Measurements from ENCODE around the gene LELP1.
"Not testable (repeated sequence)": the region's sequence is repeated elsewhere in the genome, so short reads cannot be mapped to it uniquely, and the experiment has no call there.

LELP1 gene

GRCh38 chr1:153203130-153203529, at the start of gene LELP1:
LELP1 (plus strand) TSS chr1:153203430; CDS start chr1:153204708, 1,278 bp downstream.
- no peak for DNase-seq

DNA sequence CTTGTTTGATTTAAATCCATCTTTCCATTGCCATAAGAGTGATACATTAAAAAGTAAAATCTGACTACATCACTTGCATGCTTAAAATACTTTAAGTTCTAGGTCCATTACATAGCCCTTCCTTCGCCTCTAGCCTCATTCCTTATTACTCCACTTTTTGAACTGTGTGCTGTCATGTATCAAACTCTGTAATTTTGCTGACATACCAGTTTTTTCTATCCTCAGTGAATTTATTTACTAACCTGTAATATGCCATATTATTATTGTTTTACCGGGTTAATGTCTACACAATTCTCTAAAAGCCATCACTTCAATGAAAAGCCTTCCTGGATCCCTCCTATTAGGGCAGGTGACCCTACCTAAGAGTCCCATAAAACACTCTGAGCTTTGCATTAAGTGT, 47.7 kb upstream of the LELP1 start:
- DNase-seq: no peak

DNA sequence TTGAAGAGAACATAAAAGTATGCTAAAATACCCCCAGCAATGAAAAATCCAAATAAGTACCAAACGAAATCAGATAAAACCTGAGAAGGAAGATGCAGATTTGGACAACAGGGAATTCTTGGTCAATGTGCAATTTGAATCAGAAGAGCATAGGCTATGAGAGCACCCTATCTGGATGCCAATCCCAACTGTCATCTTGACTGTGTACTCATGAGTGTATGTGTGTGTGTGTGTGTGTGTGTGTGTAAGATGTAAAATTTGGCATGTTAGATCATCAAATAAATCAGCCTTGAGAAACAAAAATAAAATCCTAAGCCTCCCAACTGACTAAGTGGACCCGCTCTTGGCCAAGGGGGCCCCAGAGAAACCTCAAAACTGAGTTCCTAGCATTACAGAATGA, 34.5 kb upstream of the LELP1 start:
- DNase-seq: no peak

DNA sequence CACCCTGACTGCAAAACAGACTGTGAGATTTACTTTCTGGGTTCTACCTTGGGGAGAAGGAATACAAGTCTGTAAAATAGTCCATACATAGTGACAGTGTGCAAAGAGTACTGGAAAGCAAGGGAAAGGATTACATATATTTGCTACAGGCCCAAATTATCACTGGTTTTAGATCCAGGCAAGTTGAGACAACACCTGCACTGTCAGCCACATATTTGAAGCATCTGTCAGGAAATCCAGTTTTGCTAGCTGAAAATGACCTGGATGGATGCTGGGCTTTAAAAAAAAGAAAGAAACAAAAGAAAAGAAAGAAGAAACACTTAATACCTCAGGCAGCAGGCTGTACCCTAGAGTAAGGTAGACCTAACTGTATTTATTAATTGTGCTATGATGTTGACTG, 28.6 kb upstream of the LELP1 start:
- no peak for DNase-seq

DNA sequence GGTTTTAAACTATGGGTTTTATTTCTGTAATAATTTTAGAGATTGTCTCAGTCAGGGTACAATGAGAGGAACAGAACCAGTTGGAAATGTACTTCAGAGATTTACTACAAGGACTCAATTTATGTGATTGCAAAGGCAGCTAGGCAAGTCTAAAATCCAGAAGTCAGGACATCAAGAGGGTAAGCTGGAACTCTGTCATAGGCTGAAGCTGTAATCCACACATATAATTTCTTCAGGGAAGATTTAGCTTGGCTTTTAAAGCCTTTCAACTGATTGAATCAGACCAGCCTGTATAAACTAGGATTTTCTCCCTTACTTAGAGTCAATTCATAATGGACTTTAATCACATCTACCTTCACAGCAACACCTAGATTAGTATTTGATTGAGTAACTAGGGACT, 24.3 kb upstream of the LELP1 start:
- DNase-seq: no peak

GRCh38 chr1:153180556-153180955, 22.7 kb upstream of the LELP1 start:
- no peak for DNase-seq

DNA sequence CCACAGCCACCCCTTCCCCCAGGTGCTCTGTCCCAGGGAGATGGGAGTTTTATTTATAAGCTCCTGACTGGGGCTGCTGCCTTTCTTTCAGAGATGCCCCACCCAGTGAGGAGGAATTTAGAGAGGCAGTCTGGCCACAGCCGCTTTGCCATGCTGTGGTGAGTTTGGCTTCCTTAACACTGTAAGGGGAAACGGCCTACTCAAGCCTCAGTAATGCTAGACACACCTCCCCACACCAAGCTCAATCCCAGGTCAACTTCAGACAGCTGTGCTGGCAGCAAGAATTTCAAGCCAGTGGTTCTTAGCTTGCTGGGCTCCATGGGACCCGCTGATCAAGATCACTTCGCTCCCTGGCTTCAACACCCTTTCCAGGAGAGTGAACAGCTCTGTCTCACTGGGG, 14.9 kb upstream of the LELP1 start:
- DNase-seq: not testable (repeated sequence)

DNA sequence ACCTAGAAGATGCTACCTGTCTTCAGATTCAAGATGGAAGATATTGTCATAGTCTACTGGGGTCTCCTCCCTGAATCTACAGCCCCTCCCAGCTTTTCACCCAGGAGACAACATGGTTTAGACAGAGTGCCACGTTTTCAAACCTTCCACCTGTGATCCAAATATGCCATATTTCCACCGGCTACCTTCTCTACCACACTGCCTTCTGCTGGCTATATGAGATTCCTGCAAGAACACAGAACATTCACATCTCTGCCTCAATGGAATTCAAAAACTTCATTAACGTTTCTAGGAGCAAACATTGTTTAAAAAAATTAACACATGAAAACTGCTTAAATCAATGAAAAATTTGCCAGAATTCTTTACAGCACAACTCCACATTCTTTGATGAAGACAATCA, 12.9 kb upstream of the LELP1 start:
- no peak for DNase-seq

GRCh38 chr1:153192697-153193096, 10.5 kb upstream of the LELP1 start:
- no peak for DNase-seq

GRCh38 chr1:153194331-153195050, 8.7 kb upstream of the LELP1 start:
- no peak for DNase-seq

DNA sequence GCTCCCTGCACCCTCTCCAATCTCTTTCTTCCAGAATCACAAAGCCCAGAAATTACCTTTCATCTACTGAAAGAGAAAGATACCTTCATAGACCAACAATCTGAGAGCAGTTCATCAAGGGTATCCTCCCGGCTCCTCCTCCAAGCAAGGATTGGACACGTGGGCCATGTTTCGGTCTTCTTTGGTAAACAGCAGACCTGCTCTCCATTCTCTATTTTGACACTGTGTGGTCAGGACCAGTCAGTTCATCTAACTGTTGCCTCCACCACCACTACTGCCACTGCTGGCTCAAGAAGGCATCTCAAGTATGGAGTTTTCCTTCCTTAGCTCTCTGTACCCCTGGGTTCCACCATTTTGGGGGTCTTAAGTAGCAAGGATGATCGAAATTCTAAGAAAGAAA, 8.0 kb upstream of the LELP1 start:
- no peak for DNase-seq

DNA sequence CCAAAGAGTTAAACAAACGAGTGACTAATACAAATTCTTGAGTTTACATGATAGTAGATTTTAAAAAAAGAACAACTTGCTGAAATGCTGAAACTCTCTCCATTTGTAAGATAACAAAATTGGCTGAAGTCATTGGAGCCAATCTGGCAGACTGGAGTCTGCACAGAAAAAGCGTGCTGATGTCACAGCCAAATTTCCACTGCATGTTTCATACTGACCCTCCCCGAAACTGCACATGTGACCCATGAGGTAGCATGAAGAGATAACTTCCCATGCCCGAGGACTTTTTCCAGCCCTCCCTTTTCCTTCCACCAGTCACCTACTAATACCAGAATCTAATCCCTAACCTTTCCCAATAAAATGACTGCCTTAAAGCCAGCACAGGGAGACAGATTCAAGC, 1.2 kb upstream of the LELP1 start:
- no peak for DNase-seq

GRCh38 chr1:153206631-153207030, 3.4 kb downstream of the LELP1 start:
- DNase-seq: no peak

DNA sequence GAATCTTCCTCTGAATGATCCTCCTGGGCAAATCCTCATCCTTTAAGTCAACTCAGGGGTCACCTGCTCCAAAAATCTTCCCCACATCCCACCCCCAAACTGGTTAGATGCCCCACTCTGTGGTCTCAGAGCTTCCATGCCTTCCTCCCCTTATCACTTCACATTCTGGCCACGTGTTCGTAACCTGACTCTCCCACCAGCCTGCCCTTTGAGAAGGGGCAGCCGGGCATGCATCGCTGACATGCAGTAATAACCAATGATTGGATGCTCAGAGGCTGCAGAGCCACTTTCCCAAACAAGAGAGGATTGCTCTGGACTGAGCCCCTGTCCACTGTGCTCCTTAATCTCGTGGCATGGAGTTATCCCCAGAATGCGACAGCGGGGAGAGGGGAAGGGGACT, 7.0 kb downstream of the LELP1 start:
- no peak for DNase-seq

DNA sequence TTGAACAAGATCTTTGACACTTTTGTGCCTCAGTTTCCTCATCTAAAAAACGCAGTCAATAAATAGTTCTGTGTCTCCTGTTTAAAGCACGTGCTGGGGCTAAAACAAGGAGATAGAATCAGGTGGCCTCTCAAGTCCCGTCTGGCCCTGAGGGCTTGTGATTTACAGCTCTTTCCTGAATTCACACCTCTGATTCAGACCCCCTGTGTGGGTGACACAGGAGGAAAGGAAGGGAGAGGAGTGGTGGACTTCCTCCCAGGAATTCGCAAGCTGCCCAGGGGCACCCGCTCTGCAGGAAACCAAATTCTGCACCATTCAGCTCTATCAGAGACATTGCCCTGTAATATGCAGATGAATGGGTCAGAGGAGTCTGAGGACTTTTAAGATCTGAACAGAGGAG, 9.0 kb downstream of the LELP1 start:
- DNase-seq: no peak

DNA sequence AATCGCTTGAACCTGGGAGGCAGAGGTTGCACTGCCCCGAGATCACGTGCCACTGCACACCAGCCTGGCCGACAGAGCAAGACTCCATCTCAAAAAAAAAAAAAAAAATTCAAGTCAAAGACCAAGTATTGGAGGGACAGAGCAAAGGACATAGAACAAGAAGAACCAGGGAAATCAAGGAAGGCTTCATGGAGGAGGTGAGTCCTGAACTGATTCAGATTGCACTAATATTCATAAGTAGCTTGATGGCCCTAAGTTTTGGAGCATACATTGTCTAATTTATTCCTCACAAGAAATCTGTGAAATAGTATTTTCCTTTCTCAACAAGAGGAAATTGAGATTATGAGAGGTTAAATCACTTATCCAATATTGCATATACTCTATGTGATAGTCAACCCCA, 10.3 kb downstream of the LELP1 start:
- DNase-seq: no peak

- peak; percentile 1 for DNase-seq
Observed at GRCh38 chr1:153217212-153217611, 14.0 kb downstream of the LELP1 start, which contains the start of gene PRR9. PRR9 (plus strand) TSS chr1:153217584; CDS start chr1:153218145, 561 bp downstream.

DNA sequence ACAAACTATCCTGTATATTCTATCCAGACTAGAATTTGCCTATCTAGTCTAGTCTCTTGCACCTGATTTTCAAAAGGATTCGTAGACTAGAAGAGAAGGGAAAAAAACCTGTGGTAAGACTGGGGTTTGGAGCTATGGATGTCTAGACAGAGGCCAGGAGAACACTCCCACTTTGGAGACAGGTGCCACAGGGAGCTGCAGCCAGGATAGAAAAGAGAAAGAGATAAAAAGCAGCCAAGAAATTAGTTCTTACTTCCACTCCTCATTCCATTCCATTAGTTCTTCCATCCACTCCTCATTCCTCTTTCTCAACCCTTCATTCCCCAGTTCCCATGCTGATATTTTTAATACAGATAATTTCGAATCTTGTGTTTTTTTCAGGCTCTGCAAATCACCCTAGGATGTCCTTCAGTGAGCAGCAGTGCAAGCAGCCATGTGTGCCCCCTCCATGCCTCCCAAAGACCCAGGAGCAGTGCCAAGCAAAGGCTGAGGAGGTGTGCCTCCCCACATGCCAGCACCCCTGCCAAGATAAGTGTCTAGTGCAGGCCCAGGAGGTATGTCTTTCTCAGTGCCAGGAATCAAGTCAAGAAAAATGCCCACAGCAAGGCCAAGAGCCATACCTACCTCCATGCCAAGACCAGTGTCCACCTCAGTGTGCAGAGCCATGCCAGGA, 14.7 kb downstream of the LELP1 start:
- DNase-seq: no peak

DNA sequence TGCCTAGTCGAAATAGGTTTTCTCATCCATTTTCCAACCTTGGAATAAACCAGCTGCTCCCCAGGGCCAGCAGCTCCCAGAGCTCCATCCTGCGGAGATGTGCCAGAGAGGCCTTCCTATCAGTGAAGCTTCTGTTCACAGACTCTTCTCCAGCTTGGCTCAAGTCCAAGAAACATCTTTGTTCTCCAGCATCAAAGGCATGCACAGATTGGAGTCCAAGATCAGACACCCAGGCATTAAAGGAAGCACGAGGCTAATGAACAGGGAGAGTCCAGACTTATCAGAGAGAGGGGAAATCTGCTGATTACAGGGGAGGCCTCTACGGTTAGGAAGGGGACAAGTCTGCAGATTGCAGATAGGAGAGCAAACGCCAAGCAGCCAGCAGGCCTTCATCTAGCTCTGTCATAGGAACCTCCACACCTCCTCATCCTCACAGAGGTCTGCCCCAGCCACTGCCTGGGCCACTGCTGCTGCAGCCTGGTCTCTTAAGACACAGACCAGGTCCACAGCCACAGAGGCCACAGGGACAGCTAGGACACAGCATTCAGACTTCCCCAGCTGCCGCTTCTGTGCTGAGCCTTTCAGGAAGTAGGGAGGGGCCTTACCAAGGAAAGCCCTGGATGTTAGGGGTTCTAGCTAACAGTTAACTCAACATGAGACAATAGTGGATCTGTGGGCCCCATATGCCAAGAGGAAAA, 17.5 kb downstream of the LELP1 start:
- no peak for DNase-seq

GRCh38 chr1:153223040-153223891, 20.0 kb downstream of the LELP1 start:
- peak; percentile 42 for DNase-seq

DNA sequence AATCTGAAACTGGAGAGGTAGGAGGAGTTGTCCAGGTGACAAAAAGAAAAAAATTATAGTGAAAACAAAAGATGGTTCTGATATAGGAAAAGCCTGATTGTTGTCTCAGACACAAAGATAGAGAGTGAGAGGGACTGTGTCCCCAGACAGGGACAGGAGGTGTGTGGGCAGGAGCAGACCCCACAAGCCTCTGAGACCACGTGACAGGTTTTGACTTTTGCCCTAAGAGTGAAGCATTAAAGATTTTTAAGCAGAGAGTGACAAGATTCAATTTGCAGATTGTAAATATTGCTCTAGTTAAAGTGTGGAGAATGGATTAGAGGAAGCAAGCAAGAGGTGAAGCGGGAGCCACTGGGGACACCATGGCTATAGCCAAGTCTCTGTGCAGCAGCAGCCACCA, 24.6 kb downstream of the LELP1 start:
- no peak for DNase-seq

DNA sequence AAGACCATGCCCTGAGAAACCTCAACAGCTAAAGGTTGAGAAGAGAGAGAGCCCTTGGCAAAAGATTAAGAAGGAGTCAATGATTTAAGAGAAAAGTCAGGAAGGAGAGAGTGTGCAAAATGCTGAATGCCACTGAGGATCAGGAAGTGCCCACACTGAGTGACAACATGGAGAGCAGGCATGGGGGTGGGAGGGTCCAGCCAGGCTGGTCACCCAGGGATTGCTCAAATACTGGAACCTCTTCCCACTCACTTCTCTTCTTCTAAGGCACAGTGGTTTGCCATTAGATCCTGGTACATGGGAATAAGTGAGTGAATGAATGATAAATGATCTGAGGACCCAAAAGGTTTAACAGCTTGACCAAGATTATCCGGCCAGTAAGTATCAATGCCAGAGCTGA, 25.3 kb downstream of the LELP1 start:
- no peak for DNase-seq

All from fibroblast of skin of right biceps (primary cell).